GM12874 (cell line): Measurements from ENCODE around the gene CREB1.

Source experiments
- CTCF ChIP-seq: IDR thresholded peaks from 2 replicates; pipeline ENCODE4 v1.5.1; 2011; ENCODE audit warnings: low read depth, mild to moderate bottlenecking, control low read depth, low read length, moderate library complexity; ENCODE audit not compliant: insufficient read depth

CREB1 gene

DNA sequence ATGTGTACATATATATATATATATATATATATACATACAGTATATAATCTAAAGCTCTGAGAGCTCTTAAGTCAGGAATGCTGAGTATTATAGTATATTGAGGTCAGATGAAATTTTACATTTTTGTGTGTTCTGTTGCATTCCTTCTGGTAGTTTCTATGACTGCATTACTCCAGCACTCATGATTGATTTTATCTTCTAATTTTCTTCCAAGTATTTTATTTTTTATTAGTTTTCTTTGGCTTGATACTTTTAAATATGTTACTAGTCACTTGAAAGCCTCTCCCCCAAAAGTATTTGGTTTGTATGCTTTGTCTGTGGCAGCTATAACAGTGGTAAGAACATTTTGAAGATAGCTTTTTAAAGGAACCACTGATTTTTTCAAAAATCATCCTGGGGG, 70.5 kb downstream of the CREB1 start:
- TF ChIP-seq CTCF, result no peak

GRCh38 chr2:207601774-207602173, 72.0 kb downstream of the CREB1 start:
- no peak for TF ChIP-seq CTCF

DNA sequence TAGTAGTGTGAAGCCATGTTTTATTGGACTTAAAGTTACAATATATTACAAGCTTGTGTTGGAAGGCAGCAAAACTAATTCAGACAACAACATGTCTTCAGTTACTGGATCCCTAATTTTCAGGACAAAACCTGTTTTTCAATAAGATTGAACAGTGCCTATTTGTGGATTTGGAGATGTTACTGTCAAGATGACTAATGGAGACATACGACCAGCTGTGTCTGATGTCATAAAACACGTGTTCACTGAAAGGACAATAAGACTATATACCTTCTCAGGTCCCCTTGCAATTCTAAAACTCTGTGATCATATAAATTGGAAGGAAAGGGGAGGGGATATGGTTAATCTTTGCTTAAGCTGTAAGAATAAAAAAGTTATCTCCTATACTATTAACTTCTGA, 73.7 kb downstream of the CREB1 start:
- TF ChIP-seq CTCF, result no peak

DNA sequence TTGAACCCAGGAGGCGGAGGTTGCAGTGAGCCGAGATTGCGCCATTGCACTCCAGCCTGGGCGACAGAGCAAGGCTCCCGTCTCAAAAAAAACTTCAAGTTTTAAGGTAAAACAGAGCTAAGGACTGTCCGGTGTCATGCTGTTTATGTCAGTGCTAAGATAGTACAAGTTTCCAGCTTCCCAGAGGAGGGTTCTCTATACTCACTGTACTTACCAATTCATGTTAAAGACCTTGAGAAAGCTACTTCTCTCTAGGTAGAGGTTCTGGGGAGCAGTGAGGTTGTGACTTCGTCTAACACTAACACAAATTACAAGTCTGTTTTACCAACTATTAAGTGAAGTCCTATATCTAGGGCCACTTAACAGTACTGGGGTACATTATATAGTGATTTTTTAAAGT, 76.6 kb downstream of the CREB1 start:
- TF ChIP-seq CTCF, result no peak

- no peak for TF ChIP-seq CTCF
Measured at GRCh38 chr2:207606829-207607228, 77.1 kb downstream of the CREB1 start.

DNA sequence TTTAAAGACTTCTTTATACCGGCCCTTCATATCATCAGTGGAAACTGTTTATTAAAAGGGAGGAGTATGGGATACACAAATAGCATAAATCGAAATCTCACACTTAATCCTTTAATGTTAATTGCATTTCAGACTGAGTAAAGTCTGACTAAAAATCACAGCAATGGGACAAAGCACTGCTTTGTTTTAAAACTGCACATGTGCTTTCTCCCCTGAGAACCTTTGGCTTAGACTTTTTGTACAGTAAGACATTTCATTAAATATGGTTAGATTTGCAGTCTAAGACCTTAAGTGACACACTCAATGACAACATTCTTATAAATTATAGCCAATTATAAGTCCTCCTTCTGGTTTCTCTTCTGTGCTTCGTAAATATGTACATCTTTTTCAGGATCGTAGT, 83.0 kb downstream of the CREB1 start:
- no peak for TF ChIP-seq CTCF

- no peak for TF ChIP-seq CTCF
Measured at GRCh38 chr2:207614824-207615223, 85.1 kb downstream of the CREB1 start.

- TF ChIP-seq CTCF, result no peak
Measured at GRCh38 chr2:207616185-207616584, 86.4 kb downstream of the CREB1 start.
